Measurements from ENCODE around the gene TRAIP. TPM values are rescaled to one million over a fixed set of nuclear protein-coding genes. Genes with fewer than 3 reads are reported as not detected.
A peak's percentile ranks its signal among the peaks of the same experiment; 100 is the strongest.

Gene TRAIP
- total RNA-seq, 1 donor from 2014 or later: 30.4 TPM

GRCh38 chr3:49865198-49865784 is 8.9 kb upstream of the TRAIP start:
- Mint-ChIP-seq H3K9me3 (no peaks in the 10 kb centered on the region), H3K4me1 (no peaks in the 10 kb centered on the region), H3K27me3 (peaks cover 34% of the 10 kb centered on the region), H3K27ac (no peak overlapping the region), H3K4me3 (no peak overlapping the region), H3K36me3 (ENCODE audit: low read depth) (no peaks in the 10 kb centered on the region)
- intact Hi-C loops (cut with micrococcal nuclease): no loop called here
- no peak for DNase-seq

DNA sequence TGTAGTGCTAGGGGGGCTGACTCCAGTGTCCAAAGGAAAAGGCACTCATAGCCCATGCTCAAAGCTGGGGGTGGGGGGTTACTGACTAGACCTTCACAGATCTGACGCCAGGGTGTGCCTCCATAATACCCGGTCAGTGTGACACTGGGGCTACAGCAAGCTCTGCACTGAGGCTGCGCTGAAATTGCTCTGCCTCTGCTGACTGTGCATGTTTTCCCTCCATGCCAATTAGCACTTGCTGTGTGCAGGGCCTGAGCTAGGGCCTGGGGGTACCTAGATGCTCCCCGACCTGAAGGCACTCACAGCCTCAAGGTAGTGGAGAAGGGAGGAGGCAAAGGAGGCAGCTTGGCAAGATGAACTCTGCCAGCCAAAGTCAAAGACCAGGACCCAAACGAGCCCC is 8.1 kb upstream of the TRAIP start:
- no peak for DNase-seq
- Mint-ChIP-seq H3K9me3 (no peaks in the 10 kb centered on the region), H3K4me3 (no peak overlapping the region), H3K36me3 (ENCODE audit: low read depth) (no peaks in the 10 kb centered on the region), H3K27ac (no peak overlapping the region), H3K4me1 (no peaks in the 10 kb centered on the region), H3K27me3 (peaks cover 31% of the 10 kb centered on the region)
- intact Hi-C loops (cut with micrococcal nuclease): no loop called here

GRCh38 chr3:49859576-49860305 is 3.4 kb upstream of the TRAIP start:
- Mint-ChIP-seq H3K4me3 (no peak overlapping the region), H3K36me3 (ENCODE audit: low read depth) (no peaks in the 10 kb centered on the region), H3K27me3 (peaks cover 6% of the 10 kb centered on the region), H3K9me3 (no peaks in the 10 kb centered on the region), H3K27ac (no peak overlapping the region), H3K4me1 (peaks cover 13% of the 10 kb centered on the region)
- intact Hi-C loops (cut with micrococcal nuclease): loop anchor here (5.0 kb wide), 1 partner anchor 57 kb away; the partner anchor contains the start of gene INKA1
- DNase-seq: no peak

DNA sequence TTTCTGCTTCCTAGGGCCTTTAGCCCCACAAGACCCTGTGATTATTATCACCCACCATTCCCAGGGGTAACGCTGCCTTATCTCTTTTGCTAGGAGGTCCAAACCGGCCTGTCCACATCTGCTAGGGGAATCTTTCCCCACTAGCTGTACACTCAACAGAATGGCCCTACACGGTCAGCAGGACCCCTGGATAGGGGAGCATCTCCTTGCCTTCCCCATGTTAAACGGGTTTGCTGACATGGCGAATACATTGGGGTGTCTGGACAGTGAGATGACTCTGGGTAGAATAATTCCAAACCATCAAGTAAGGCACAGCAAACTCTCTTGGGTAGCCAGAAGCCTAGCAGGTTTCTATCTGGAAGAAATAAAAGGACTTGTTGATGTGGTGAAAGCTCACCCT is 702 bp downstream of the TRAIP start:
- H3K9me3 Mint-ChIP-seq: no peaks in the 10 kb centered on the region
- intact Hi-C loops (cut with micrococcal nuclease): loop anchor here (1.0 to 5.0 kb wide), 4 partner anchors 14 to 132 kb away; partner anchors contain the start of genes CAMKV, GMPPB, INKA1 and RBM6
- H3K27me3 Mint-ChIP-seq: no peaks in the 10 kb centered on the region
- peak overlapping the region; percentile 97 for H3K4me3 Mint-ChIP-seq
- H3K27ac Mint-ChIP-seq: peak overlapping the region; percentile 92
- no peaks in the 10 kb centered on the region for H3K36me3 Mint-ChIP-seq (ENCODE audit: low read depth)
- peaks cover 15% of the 10 kb centered on the region for H3K4me1 Mint-ChIP-seq
- DNase-seq: no peak

DNA sequence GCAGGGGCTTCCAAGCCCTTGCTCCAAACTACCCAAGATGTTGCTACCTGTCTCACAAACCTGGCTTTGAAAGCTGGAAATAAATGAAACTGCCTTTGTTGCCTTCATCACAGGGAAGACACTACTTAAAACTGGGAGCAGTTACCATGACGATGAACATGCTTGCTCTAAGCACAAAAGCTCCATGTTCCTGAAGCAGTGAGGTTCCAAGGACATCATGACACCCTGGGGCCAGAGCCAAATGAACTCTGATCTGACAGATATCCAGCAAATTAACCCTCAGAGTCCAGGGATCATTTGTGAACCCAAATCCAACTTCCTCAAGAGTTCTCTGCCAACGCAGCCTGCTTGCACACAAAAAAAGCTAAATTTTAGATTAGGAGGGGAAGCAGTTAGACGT is 10.7 kb downstream of the TRAIP start:
- H3K27me3 Mint-ChIP-seq: no peaks in the 10 kb centered on the region
- no peak for DNase-seq
- peaks cover 13% of the 10 kb centered on the region for H3K36me3 Mint-ChIP-seq (ENCODE audit: low read depth)
- H3K4me1 Mint-ChIP-seq: peaks cover 3% of the 10 kb centered on the region
- H3K9me3 Mint-ChIP-seq: no peaks in the 10 kb centered on the region
- H3K27ac Mint-ChIP-seq: no peak overlapping the region
- H3K4me3 Mint-ChIP-seq: no peak overlapping the region
- intact Hi-C loops (cut with micrococcal nuclease): no loop called here

DNA sequence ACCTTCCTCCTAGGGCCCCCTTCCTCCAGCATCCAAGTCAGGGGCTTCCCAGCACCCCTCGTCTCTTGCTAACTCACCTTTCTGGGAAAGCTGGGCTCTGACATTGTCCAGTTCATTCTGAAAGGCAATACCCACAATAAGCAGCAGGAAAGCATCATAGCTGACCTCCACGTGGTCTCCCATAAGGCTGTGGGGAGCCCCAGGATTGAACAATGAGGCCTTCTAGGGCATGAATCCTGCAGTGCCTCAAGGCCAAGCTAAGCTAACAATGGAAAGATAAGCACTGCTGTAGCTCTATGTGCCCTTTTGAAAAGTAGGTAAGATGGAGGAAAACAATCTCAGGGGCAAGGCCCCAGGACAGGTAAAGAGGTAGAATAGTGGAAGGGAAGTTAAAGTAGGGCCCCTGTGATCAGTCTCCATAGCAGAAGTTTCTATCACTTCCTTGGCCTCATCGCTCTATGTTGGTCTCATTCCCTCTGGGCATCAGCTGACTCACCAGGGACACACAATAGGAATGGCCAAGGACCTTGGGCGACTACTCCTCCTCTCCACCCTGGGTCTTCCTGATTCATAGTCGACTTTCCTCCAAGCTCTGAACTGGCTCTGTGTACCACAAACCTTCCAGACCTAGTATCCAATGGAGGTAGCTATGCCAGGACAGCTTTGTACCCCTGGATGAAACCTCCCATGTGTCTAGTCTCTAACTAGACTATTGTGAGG is 11.7 kb downstream of the TRAIP start:
- intact Hi-C loops (cut with micrococcal nuclease): no loop called here
- H3K36me3 Mint-ChIP-seq (ENCODE audit: low read depth): peaks cover 11% of the 10 kb centered on the region
- no peaks in the 10 kb centered on the region for H3K27me3 Mint-ChIP-seq
- peaks cover 3% of the 10 kb centered on the region for H3K4me1 Mint-ChIP-seq
- H3K27ac Mint-ChIP-seq: no peak overlapping the region
- no peaks in the 10 kb centered on the region for H3K9me3 Mint-ChIP-seq
- no peak overlapping the region for H3K4me3 Mint-ChIP-seq
- no peak for DNase-seq

DNA sequence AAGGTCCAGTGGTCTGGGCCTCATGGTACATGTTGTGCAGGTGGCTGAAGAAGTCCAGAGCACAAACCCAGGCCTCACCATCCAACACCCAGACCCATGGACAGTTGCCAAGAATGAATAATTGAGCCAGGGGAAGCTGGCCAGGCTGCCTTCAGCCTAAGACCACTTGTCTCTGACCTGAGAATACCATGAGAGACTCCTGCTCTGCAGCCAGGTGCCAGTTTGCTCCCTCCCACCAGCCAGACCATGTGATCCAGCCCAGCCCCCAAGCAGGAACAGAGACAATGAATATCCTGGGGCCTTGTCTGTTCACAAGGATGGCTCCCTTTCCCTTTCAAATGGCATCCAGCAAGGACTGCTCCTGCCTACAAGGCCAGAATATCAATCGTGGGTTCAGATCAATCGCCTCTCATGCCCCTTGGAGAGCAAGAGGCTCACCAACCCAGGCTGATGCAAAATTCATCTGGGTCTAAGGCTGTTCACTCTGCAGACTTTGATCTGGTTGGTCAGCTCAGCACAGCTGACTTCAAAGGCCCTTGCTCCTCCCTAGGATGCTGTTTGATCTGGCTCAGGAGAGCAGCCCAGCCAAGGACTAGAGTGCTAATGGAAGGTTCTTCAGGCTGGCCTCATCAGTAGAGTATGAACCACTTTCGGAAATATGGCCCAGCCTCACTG is 13.4 kb downstream of the TRAIP start:
- no peaks in the 10 kb centered on the region for H3K27me3 Mint-ChIP-seq
- no peaks in the 10 kb centered on the region for H3K9me3 Mint-ChIP-seq
- H3K27ac Mint-ChIP-seq: no peak overlapping the region
- peaks cover 3% of the 10 kb centered on the region for H3K4me1 Mint-ChIP-seq
- intact Hi-C loops (cut with micrococcal nuclease): no loop called here
- no peak for DNase-seq
- H3K36me3 Mint-ChIP-seq (ENCODE audit: low read depth): peaks cover 15% of the 10 kb centered on the region
- H3K4me3 Mint-ChIP-seq: no peak overlapping the region

GRCh38 chr3:49841806-49842205 is 14.6 kb downstream of the TRAIP start:
- intact Hi-C loops (cut with micrococcal nuclease): no loop called here
- H3K27ac Mint-ChIP-seq: no peak overlapping the region
- peaks cover 3% of the 10 kb centered on the region for H3K4me1 Mint-ChIP-seq
- no peaks in the 10 kb centered on the region for H3K27me3 Mint-ChIP-seq
- no peak for DNase-seq
- H3K9me3 Mint-ChIP-seq: no peaks in the 10 kb centered on the region
- H3K36me3 Mint-ChIP-seq (ENCODE audit: low read depth): peaks cover 16% of the 10 kb centered on the region
- H3K4me3 Mint-ChIP-seq: no peak overlapping the region

DNA sequence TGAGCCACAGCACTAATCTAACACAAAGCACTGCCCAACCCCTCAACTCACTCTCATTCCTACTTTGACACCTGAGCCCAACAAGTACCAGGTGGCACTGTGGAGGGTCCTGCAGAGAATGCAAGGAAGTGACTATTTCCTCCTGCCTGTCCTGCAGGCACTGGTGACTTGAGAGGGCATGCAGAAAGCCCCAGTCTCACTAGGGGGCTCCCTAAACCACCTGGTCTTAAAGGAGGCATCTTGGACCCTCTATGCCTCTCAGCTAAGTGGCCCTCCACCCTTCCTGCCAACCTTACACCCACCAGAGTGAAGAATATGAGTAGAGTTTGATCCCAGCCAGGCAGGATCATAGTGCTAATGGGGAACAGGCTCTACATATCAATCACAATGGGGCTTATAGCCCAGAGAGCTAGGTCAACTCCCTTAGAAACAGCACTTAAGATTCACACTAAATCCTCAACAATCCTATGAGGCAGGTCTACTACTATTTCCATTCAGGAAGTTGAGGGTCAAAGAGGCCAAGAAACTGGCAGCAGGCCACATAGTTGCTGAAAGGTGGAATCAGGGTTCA is 15.2 kb downstream of the TRAIP start:
- intact Hi-C loops (cut with micrococcal nuclease): no loop called here
- Mint-ChIP-seq H3K36me3 (ENCODE audit: low read depth) (peaks cover 11% of the 10 kb centered on the region), H3K27ac (peak overlapping the region; percentile 6), H3K4me3 (no peak overlapping the region), H3K4me1 (peaks cover 3% of the 10 kb centered on the region), H3K9me3 (no peaks in the 10 kb centered on the region), H3K27me3 (no peaks in the 10 kb centered on the region)
- peak; percentile 63 for DNase-seq

- H3K27ac Mint-ChIP-seq: no peak overlapping the region
- H3K4me1 Mint-ChIP-seq: peaks cover 3% of the 10 kb centered on the region
- H3K36me3 Mint-ChIP-seq (ENCODE audit: low read depth): peaks cover 11% of the 10 kb centered on the region
- intact Hi-C loops (cut with micrococcal nuclease): no loop called here
- H3K4me3 Mint-ChIP-seq: no peak overlapping the region
- no peaks in the 10 kb centered on the region for H3K27me3 Mint-ChIP-seq
- H3K9me3 Mint-ChIP-seq: no peaks in the 10 kb centered on the region
- DNase-seq: no peak
These were observed 16.0 kb downstream of the TRAIP start for GRCh38 chr3:49840388-49840787.

GRCh38 chr3:49839193-49839809 is 17.1 kb downstream of the TRAIP start:
- intact Hi-C loops (cut with micrococcal nuclease): loop anchor here (1.0 kb wide), 2 partner anchors 37 to 136 kb away; no protein-coding TSS in a partner anchor
- H3K27me3 Mint-ChIP-seq: no peaks in the 10 kb centered on the region
- H3K4me1 Mint-ChIP-seq: peaks cover 3% of the 10 kb centered on the region
- H3K27ac Mint-ChIP-seq: no peak overlapping the region
- no peaks in the 10 kb centered on the region for H3K9me3 Mint-ChIP-seq
- DNase-seq: peak; percentile 94
- H3K36me3 Mint-ChIP-seq (ENCODE audit: low read depth): peaks cover 14% of the 10 kb centered on the region
- H3K4me3 Mint-ChIP-seq: no peak overlapping the region

DNA sequence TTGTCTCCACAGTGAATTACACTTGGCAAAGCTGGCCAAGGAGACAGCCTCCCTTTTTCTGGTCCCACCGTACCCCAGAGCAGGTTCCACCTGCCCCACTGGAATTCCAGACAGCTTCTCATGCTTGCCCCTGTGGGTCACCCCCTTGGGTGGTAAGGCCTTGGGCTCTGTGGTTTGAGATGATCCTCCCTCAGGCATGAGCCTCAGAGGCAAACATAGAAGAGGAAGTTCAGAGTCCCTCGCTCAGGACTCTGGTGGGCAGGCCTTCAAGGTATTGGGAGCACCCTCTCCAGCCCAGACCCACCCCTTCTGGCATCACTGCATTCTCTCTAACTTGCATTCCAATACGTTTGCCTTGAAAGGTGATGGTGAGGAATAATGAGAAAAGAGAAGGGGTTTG is 25.0 kb downstream of the TRAIP start:
- H3K36me3 Mint-ChIP-seq (ENCODE audit: low read depth): peaks cover 17% of the 10 kb centered on the region
- no peak overlapping the region for H3K27ac Mint-ChIP-seq
- intact Hi-C loops (cut with micrococcal nuclease): no loop called here
- H3K9me3 Mint-ChIP-seq: no peaks in the 10 kb centered on the region
- DNase-seq: no peak
- no peaks in the 10 kb centered on the region for H3K4me1 Mint-ChIP-seq
- H3K27me3 Mint-ChIP-seq: no peaks in the 10 kb centered on the region
- H3K4me3 Mint-ChIP-seq: no peak overlapping the region

DNA sequence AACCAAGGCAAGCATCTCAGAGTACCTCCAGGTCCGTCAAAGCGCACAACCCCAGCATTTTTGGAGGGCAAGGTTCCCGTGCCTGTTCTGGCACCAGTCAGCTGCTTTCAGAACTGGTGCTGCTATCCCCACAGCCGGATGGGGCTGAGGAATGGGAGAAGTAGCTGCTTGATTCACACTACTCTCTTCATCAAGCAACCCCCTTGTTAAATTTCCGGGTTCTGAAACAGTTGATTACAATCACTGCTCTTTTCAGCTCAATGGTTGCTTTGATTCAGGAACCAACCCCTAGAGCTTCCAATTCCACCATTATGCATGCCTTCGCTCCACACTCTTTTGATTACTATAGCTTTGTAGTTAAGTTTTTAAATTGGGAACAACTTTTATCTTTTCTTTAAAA is 30.3 kb downstream of the TRAIP start:
- peaks cover 8% of the 10 kb centered on the region for H3K36me3 Mint-ChIP-seq (ENCODE audit: low read depth)
- intact Hi-C loops (cut with micrococcal nuclease): no loop called here
- H3K27me3 Mint-ChIP-seq: no peaks in the 10 kb centered on the region
- no peak overlapping the region for H3K4me3 Mint-ChIP-seq
- H3K27ac Mint-ChIP-seq: no peak overlapping the region
- H3K9me3 Mint-ChIP-seq: no peaks in the 10 kb centered on the region
- no peak for DNase-seq
- no peaks in the 10 kb centered on the region for H3K4me1 Mint-ChIP-seq

Data from activated CD4-positive, alpha-beta T cell treated with anti-CD3 and anti-CD28 coated beads, Interleukin-2, amount 10 ng/mL, durations not matched to agents 24 days and 14 days (primary cell).